Natural killer cell (primary cell): ENCODE measurements around the gene SEMA4F. TPM values are rescaled to one million over a fixed set of nuclear protein-coding genes. Genes with fewer than 3 reads are reported as not detected.

Experiments used
- ATAC-seq, 3 donors: fragments of 150-1000 bp in 2 of 3; fragments of 200-7000 bp in 1 of 3; cut with Tn5 transposase; 1 replicate in 1 of 3; 2 replicates in 2 of 3; pipeline ENCODE4 v1.10.0; 2021; ENCODE audit warnings: mild to moderate bottlenecking in 2 of 3, moderate library complexity in 2 of 3
- DNase-seq, 2 donors: peaks; one replicate each; pipeline versions ENCODE4 v3.0.0 to v3.0.0-alpha.2; 2013 to 2021; ENCODE audit warnings: mixed read lengths in 1 of 2
- H3K27ac ChIP-seq: one replicate; pipeline ENCODE4 v1.5.1; 2013; ENCODE audit warnings: mild to moderate bottlenecking, low read length
- H3K27me3 ChIP-seq: one replicate; pipeline ENCODE4 v1.6.1; 2013; ENCODE audit warnings: low read length; ENCODE audit not compliant: control insufficient read depth, insufficient read depth
- H3K36me3 ChIP-seq: one replicate; pipeline ENCODE4 v1.6.1; 2013; ENCODE audit warnings: low read length; ENCODE audit not compliant: control insufficient read depth, insufficient read depth
- H3K4me1 ChIP-seq: one replicate; pipeline ENCODE4 v1.6.1; 2013; ENCODE audit warnings: low read length; ENCODE audit not compliant: control insufficient read depth, insufficient read depth
- H3K4me3 ChIP-seq: one replicate; pipeline ENCODE4 v1.5.1; 2013; ENCODE audit warnings: low read length
- H3K9me3 ChIP-seq: one replicate; pipeline ENCODE4 v1.6.1; 2013; ENCODE audit warnings: low read length; ENCODE audit not compliant: control insufficient read depth, insufficient read depth
- H3K27ac Mint-ChIP-seq, 2 donors: one replicate each; pipeline ENCODE4 v1.8.0; 2022; ENCODE audit warnings: mild to moderate bottlenecking in 2 of 2, mixed read lengths in 2 of 2, moderate library complexity in 1 of 2
- H3K27me3 Mint-ChIP-seq, 2 donors: one replicate each; pipeline ENCODE4 v1.8.0; 2022; ENCODE audit warnings: low read depth in 2 of 2, mixed read lengths in 2 of 2
- H3K36me3 Mint-ChIP-seq: one replicate; pipeline ENCODE4 v1.8.0; 2022; ENCODE audit warnings: mixed read lengths
- H3K4me1 Mint-ChIP-seq, 2 donors: one replicate each; pipeline ENCODE4 v1.8.0; 2022; ENCODE audit warnings: mixed read lengths in 2 of 2
- H3K4me3 Mint-ChIP-seq: one replicate; pipeline ENCODE4 v1.8.0; 2022; ENCODE audit warnings: mild to moderate bottlenecking, moderate library complexity, mixed read lengths
- H3K9me3 Mint-ChIP-seq, 2 donors: one replicate each; pipeline ENCODE4 v1.8.0; 2022; ENCODE audit warnings: mixed read lengths in 2 of 2
- WGBS: methylation state at CpG from one replicate; pipeline ENCODE4 v1.1.7; 2013; ENCODE audit warnings: missing lambda C conversion rate; ENCODE audit not compliant: insufficient coverage; 5-methylcytosine and 5-hydroxymethylcytosine counted together
- intact Hi-C: fragments of 100-400 bp; cut with micrococcal nuclease; formaldehyde crosslinking; loops from one replicate; pipeline ENCODE4 v1.14.2; 2022
- total RNA-seq, 4 donors: library from RNA; stranded (reverse); fragments of 120-200 nt in 1 of 4; gene quantifications; one replicate each; pipeline versions ENCODE4 v1.2.3 to v1.2.4, GENCODE V29; 2013 to 2022
- TF ChIP-seq, protein P1 (sequence below): fragments of 200-600 bp; IDR thresholded peaks from one replicate; pipeline ENCODE4 v1.8.0; 2022; ENCODE audit warnings: antibody characterized with exemption

The SEMA4F gene
- total RNA-seq, 3 donors from 2014 or later (not counting 1 experiment from before 2014, with no cell fraction given): 7.3 to 18.0 (median 10.8) TPM

DNA sequence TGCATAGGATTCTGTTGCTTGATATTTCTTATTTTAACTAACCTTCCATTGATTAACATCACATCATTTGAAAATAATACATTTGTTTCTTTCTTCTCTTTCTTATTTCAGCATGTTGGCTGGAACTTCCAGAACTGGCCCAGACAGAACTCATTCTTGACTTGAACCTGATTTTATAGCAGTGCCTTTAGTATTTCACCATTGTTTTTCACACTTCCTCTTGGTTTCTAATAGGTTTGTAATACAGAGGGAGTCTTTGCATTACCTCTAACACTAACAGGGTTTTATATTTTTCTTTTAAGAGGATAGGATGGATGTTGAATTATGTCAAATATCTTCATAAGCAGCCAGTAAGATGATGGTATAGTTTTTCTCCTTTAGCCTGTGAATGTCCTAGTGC, 39.2 kb downstream of the SEMA4F start:
- TF ChIP-seq, protein P1, sequence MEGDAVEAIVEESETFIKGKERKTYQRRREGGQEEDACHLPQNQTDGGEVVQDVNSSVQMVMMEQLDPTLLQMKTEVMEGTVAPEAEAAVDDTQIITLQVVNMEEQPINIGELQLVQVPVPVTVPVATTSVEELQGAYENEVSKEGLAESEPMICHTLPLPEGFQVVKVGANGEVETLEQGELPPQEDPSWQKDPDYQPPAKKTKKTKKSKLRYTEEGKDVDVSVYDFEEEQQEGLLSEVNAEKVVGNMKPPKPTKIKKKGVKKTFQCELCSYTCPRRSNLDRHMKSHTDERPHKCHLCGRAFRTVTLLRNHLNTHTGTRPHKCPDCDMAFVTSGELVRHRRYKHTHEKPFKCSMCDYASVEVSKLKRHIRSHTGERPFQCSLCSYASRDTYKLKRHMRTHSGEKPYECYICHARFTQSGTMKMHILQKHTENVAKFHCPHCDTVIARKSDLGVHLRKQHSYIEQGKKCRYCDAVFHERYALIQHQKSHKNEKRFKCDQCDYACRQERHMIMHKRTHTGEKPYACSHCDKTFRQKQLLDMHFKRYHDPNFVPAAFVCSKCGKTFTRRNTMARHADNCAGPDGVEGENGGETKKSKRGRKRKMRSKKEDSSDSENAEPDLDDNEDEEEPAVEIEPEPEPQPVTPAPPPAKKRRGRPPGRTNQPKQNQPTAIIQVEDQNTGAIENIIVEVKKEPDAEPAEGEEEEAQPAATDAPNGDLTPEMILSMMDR: no peak
- Mint-ChIP-seq H3K27ac (no peak overlapping the region), H3K36me3 (no peaks in the 10 kb centered on the region), H3K9me3 (no peaks in the 10 kb centered on the region), H3K4me1 (no peaks in the 10 kb centered on the region), H3K4me3 (no peak overlapping the region), H3K27me3 (peaks cover 8 to 15% of the 10 kb centered on the region in 2 donors)
- no peak for DNase-seq
- H3K9me3 ChIP-seq: no peaks in the 10 kb centered on the region
- H3K4me3 ChIP-seq: no peak overlapping the region
- no peaks in the 10 kb centered on the region for H3K27me3 ChIP-seq
- H3K4me1 ChIP-seq: no peaks in the 10 kb centered on the region
- no peak overlapping the region for H3K27ac ChIP-seq
- intact Hi-C loops: no loop called here
- no peak for ATAC-seq
- H3K36me3 ChIP-seq: no peaks in the 10 kb centered on the region

DNA sequence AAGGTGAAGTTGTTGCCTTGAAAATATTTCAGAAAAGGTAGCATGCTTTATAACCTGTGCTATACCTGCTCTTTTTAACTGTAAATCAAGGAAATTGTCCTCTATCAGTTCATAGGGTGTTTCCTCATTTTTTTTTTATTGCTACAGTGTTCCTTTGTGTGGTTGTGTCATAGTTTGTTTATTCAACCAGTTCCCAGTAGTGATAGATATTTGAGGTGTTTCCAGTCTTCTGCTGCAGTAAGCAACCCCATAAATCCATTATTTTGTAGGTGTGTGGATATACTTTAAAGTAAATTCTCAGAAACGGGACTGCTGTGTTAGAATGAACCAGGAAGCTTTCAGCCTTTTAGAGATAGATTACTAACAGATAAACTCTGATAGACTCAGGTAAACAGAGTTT, 39.6 kb downstream of the SEMA4F start:
- Mint-ChIP-seq H3K27ac (no peak overlapping the region), H3K27me3 (peaks cover 8 to 15% of the 10 kb centered on the region in 2 donors), H3K36me3 (no peaks in the 10 kb centered on the region), H3K9me3 (no peaks in the 10 kb centered on the region), H3K4me1 (no peaks in the 10 kb centered on the region), H3K4me3 (no peak overlapping the region)
- H3K27ac ChIP-seq: no peak overlapping the region
- H3K27me3 ChIP-seq: no peaks in the 10 kb centered on the region
- H3K4me1 ChIP-seq: no peaks in the 10 kb centered on the region
- TF ChIP-seq, protein P1: no peak
- no peak overlapping the region for H3K4me3 ChIP-seq
- no CpG with 5 or more reads among the region's 1 CpG for WGBS
- no peak for ATAC-seq
- H3K9me3 ChIP-seq: no peaks in the 10 kb centered on the region
- no peaks in the 10 kb centered on the region for H3K36me3 ChIP-seq
- no peak for DNase-seq
- intact Hi-C loops: no loop called here

DNA sequence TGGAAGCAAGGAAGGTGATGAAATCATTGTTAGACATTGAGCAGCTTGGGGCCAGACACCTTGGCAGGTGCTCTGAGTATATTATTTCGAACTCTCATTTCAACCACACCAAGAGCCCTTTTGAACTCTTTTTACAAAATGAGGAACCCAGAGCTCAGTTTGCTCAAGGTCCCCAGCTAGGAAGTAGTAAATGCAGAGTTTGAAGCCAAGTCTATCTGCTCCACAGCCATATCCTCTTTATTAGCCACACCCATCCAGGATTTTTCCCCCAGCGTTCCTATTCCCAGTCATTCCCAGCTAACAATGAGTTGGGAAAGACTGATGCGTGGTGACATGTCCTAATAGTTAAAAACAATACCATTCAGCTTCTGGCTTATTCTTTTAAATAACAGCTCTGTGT, 40.2 kb downstream of the SEMA4F start:
- DNase-seq (no peak), ATAC-seq (no peak)
- Histone ChIP-seq H3K27ac (no peak overlapping the region), H3K9me3 (no peaks in the 10 kb centered on the region), H3K36me3 (no peaks in the 10 kb centered on the region), H3K27me3 (no peaks in the 10 kb centered on the region), H3K4me3 (no peak overlapping the region), H3K4me1 (no peaks in the 10 kb centered on the region)
- TF ChIP-seq, protein P1: no peak
- Mint-ChIP-seq H3K27ac (no peak overlapping the region), H3K27me3 (peaks cover 8 to 15% of the 10 kb centered on the region in 2 donors), H3K9me3 (no peaks in the 10 kb centered on the region), H3K4me1 (no peaks in the 10 kb centered on the region), H3K36me3 (no peaks in the 10 kb centered on the region), H3K4me3 (no peak overlapping the region)
- intact Hi-C loops: no loop called here
- 42% methylated on average over 2 of the region's 3 CpGs for WGBS

DNA sequence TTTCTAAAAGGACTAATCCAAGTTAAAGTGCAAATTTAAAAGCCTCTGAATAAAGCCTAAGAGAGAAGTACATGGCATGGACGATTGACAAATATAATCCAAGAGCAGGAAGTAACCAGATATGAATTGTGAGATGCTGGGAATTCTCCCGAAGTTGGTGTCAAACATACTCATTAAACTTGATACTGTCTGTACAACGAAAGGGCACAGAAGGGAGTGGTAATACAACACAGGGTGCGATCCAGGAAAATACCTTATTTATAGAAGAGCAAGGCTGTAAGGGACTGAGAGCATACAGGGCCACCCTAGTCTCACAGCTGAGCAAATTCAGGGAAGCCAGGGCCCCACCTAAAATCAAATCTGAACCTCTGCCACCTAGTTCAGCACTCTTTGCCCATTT, 41.6 kb downstream of the SEMA4F start:
- Mint-ChIP-seq H3K27ac (no peak overlapping the region), H3K27me3 (peaks cover 8 to 17% of the 10 kb centered on the region in 2 donors), H3K4me1 (no peaks in the 10 kb centered on the region), H3K36me3 (no peaks in the 10 kb centered on the region), H3K9me3 (no peaks in the 10 kb centered on the region), H3K4me3 (no peak overlapping the region)
- no peak overlapping the region for H3K27ac ChIP-seq
- no peaks in the 10 kb centered on the region for H3K4me1 ChIP-seq
- TF ChIP-seq, protein P1: no peak
- DNase-seq (no peak), ATAC-seq (no peak)
- H3K36me3 ChIP-seq: no peaks in the 10 kb centered on the region
- no peak overlapping the region for H3K4me3 ChIP-seq
- H3K9me3 ChIP-seq: no peaks in the 10 kb centered on the region
- 93% methylated on average over 4 of the region's 4 CpGs for WGBS
- no peaks in the 10 kb centered on the region for H3K27me3 ChIP-seq
- intact Hi-C loops: no loop called here
